Lower leg skin (tissue), 3 donors: ENCODE measurements around the gene PTPDC1.

ENCODE experiments used
- POLR2A ChIP-seq, 2 donors: fragments of 450-650 bp; IDR thresholded peaks; one replicate each; pipeline ENCODE4 v1.6.1; 2016 to 2017; ENCODE audit warnings: antibody characterized with exemption in 2 of 2, mild to moderate bottlenecking in 1 of 2, moderate library complexity in 1 of 2
- TF ChIP-seq, protein P1 (sequence below), 3 donors: fragments of 450-650 bp; IDR thresholded peaks; one replicate each; pipeline ENCODE4 v1.5.1; 2016; ENCODE audit warnings: antibody characterized with exemption in 3 of 3, mild to moderate bottlenecking in 3 of 3, moderate library complexity in 2 of 3

DNA sequence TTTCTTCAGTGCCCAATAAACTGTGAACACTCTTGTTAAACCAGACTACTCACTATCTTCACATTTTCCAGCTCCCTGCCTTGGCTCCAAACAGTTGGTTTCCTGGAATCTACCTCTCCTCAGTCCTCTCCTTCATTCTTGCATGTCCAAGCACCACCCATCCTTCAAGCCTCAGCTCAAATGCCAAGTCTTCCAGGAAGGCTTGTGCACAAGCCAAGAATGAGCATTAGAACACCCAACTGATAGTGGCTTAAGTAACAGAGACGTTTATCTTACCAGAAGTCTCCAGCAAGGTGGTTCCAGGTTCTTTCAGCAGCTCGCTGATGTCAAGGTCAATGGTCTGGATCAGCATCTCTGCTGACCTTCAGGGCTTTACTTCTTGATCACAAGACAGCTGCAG is 60.1 kb downstream of the PTPDC1 start:
- TF ChIP-seq POLR2A (IDR thresholded peaks at IDR 0.05): no peak
- TF ChIP-seq, protein P1, sequence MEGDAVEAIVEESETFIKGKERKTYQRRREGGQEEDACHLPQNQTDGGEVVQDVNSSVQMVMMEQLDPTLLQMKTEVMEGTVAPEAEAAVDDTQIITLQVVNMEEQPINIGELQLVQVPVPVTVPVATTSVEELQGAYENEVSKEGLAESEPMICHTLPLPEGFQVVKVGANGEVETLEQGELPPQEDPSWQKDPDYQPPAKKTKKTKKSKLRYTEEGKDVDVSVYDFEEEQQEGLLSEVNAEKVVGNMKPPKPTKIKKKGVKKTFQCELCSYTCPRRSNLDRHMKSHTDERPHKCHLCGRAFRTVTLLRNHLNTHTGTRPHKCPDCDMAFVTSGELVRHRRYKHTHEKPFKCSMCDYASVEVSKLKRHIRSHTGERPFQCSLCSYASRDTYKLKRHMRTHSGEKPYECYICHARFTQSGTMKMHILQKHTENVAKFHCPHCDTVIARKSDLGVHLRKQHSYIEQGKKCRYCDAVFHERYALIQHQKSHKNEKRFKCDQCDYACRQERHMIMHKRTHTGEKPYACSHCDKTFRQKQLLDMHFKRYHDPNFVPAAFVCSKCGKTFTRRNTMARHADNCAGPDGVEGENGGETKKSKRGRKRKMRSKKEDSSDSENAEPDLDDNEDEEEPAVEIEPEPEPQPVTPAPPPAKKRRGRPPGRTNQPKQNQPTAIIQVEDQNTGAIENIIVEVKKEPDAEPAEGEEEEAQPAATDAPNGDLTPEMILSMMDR (IDR thresholded peaks at IDR 0.05): no peak
